AG09309 (cell line): ENCODE measurements around the gene CPM.

Experiments used
- DNase-seq: peaks from one replicate; pipeline ENCODE4 v3.0.0-alpha.2; 2010; ENCODE audit warnings: low read depth
- H3K4me3 ChIP-seq: 2 replicates; pipeline ENCODE4 v1.5.1; 2011; ENCODE audit warnings: mild to moderate bottlenecking, low read depth, low read length, moderate library complexity; ENCODE audit not compliant: control insufficient read depth
- CTCF ChIP-seq: IDR thresholded peaks from 2 replicates; pipeline ENCODE4 v1.5.1; 2011; ENCODE audit warnings: mild to moderate bottlenecking, low read depth, low read length, inconsistent platforms; ENCODE audit not compliant: insufficient read depth, control insufficient read depth; ENCODE audit errors: missing control alignments

CPM gene

GRCh38 chr12:68932961-68933893 lies at the start of gene CPM:
TSS of gene CPM (minus strand) at chr12:68933171. CDS start at chr12:68932837, 334 bp downstream.
- no peak for TF ChIP-seq CTCF
- DNase-seq = no peak
- H3K4me3 ChIP-seq = peak within 1 kb of the TSS; percentile 63

- H3K4me3 ChIP-seq = no peak overlapping the region
- TF ChIP-seq CTCF = no peak
- DNase-seq = no peak
Measured at GRCh38 chr12:68981516-68981915, 48.5 kb upstream of the CPM start.

DNA sequence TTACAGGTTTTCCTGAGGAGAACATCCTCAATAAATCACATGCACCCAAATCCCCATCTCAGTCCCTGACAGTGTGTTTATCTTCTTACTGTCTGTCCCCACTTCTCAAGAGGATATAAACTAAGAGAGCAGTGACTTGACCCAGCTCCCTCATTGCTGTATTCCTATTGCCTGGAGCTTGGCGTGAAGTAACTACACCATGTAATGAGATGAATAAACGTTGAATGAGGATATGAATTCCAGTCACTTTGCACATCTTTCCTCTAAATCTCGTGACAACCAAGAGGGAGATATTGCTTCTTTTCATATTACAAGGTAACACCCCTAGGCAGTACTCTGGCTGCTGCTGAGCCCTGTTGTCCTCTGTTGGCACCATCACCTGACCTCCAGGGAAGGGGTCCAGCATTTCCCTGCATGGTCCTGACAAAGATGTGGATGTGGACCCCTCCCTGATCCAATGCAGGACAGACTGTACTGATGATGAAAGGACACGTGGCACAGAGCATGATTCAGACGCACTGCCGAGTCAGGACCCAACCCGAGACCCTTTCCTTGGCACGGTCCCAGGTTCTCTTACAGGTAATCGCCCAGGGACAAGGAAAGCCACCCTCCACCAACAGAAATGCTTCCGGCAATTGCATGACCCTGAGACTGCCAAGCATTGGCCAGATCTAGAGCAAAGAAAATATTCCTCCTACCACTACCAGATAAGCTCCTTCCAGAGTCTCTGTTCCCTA lies 47.7 kb upstream of the CPM start:
- TF ChIP-seq CTCF = no peak
- no peak overlapping the region for H3K4me3 ChIP-seq
- no peak for DNase-seq

GRCh38 chr12:68978678-68979077 lies 45.7 kb upstream of the CPM start:
- TF ChIP-seq CTCF = no peak
- DNase-seq = no peak
- H3K4me3 ChIP-seq = no peak overlapping the region

- no peak for TF ChIP-seq CTCF
- no peak overlapping the region for H3K4me3 ChIP-seq
- no peak for DNase-seq
Measured at GRCh38 chr12:68977909-68978610, 45.1 kb upstream of the CPM start.

DNA sequence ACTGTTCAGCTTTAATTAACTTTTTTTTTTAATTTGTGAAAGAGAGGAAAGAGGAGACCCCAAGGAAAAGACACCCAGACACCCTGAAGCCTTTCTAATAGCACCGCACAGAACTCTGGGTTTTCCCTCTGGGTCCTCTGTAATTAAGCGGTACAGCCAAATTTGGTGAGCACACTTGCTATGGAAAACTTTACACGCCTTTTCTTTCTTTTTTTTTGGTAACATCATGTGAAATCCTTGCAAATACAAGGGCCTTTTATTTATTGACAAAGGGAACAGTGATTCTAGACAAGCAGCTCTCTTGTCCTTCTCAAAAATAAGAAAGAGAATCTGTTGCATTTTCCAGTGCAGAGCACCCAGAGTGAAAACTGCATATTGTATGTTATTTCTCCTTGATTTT lies 44.4 kb upstream of the CPM start:
- no peak for TF ChIP-seq CTCF
- no peak for DNase-seq
- no peak overlapping the region for H3K4me3 ChIP-seq
